SK-N-SH treated with all-trans-retinoic acid at 6 μM for 48 hours (cell line): ENCODE data around the gene PARP15.

Experiments
- GLIS3 ChIP-seq: fragments of 250-450 bp; sonication (Bioruptor Pico); IDR thresholded peaks from 2 replicates; pipeline ENCODE4 v1.5.0; 2020; ENCODE audit warnings: mild to moderate bottlenecking, moderate library complexity
- OSR1 ChIP-seq: fragments of 250-450 bp; sonication (Bioruptor Pico); IDR thresholded peaks from 2 replicates; pipeline ENCODE4 v1.8.0; 2022; ENCODE audit warnings: moderate library complexity, mild to moderate bottlenecking, inconsistent platforms
- POU6F1 ChIP-seq: fragments of 250-450 bp; sonication (Bioruptor Pico); IDR thresholded peaks from 2 replicates; pipeline ENCODE4 v1.8.0; 2021; ENCODE audit warnings: low read depth, mild to moderate bottlenecking, moderate library complexity, borderline replicate concordance
- ZC3H10 ChIP-seq: fragments of 250-450 bp; sonication (Bioruptor Pico); IDR thresholded peaks from 2 replicates; pipeline ENCODE4 v1.5.1; 2021; ENCODE audit warnings: mild to moderate bottlenecking, moderate library complexity
- ZFP3 ChIP-seq: fragments of 250-450 bp; sonication (Bioruptor Pico); IDR thresholded peaks from 2 replicates; pipeline ENCODE4 v1.5.0; 2020; ENCODE audit warnings: mild to moderate bottlenecking, moderate library complexity
- TF ChIP-seq, protein P1 (sequence below): fragments of 250-450 bp; sonication (Bioruptor Pico); IDR thresholded peaks from 2 replicates; pipeline ENCODE4 v1.8.0; 2020; ENCODE audit warnings: mild to moderate bottlenecking, moderate library complexity, borderline replicate concordance
- TF ChIP-seq, protein P2 (sequence below): fragments of 250-450 bp; sonication (Bioruptor Pico); IDR thresholded peaks from 2 replicates; pipeline ENCODE4 v1.5.1; 2020; ENCODE audit warnings: low read depth, mild to moderate bottlenecking, moderate library complexity

DNA sequence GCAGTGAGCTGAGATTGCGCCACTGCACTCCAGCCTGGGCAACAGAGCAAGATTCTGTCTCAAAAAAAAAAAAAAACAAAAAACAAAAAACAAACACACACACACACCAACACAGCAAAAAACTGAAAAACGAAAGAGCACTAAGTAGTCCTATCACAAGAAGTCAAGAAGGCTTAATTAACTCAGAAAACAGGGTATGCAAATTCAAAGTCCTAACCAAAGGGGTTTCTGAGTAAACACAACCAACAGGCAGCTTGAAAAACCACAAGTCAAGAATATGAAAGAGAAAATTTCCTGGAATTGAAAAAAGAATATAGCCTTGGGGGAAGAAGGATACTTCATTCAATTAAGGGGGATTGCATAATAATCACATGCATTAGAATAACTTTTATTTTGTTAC lies 65.5 kb downstream of the PARP15 start:
- TF ChIP-seq, protein P1, sequence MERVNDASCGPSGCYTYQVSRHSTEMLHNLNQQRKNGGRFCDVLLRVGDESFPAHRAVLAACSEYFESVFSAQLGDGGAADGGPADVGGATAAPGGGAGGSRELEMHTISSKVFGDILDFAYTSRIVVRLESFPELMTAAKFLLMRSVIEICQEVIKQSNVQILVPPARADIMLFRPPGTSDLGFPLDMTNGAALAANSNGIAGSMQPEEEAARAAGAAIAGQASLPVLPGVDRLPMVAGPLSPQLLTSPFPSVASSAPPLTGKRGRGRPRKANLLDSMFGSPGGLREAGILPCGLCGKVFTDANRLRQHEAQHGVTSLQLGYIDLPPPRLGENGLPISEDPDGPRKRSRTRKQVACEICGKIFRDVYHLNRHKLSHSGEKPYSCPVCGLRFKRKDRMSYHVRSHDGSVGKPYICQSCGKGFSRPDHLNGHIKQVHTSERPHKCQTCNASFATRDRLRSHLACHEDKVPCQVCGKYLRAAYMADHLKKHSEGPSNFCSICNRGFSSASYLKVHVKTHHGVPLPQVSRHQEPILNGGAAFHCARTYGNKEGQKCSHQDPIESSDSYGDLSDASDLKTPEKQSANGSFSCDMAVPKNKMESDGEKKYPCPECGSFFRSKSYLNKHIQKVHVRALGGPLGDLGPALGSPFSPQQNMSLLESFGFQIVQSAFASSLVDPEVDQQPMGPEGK (CRISPR knock-in tag) = no peak
- TF ChIP-seq ZC3H10 (CRISPR knock-in tag) (no peak), POU6F1 (no peak), ZFP3 (no peak), OSR1 (CRISPR knock-in tag) (no peak), GLIS3 (CRISPR knock-in tag) (no peak)
- TF ChIP-seq, protein P2, sequence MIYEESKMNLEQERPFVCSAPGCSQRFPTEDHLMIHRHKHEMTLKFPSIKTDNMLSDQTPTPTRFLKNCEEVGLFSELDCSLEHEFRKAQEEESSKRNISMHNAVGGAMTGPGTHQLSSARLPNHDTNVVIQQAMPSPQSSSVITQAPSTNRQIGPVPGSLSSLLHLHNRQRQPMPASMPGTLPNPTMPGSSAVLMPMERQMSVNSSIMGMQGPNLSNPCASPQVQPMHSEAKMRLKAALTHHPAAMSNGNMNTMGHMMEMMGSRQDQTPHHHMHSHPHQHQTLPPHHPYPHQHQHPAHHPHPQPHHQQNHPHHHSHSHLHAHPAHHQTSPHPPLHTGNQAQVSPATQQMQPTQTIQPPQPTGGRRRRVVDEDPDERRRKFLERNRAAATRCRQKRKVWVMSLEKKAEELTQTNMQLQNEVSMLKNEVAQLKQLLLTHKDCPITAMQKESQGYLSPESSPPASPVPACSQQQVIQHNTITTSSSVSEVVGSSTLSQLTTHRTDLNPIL (CRISPR knock-in tag) = no peak
